GM03348 (cell line): ENCODE measurements around the gene RSBN1L.
A peak's percentile ranks its signal among the peaks of the same experiment; 100 is the strongest.
"Not testable (repeated sequence)": the region's sequence is repeated elsewhere in the genome, so short reads cannot be mapped to it uniquely, and the experiment has no call there.

ENCODE experiments used
- DNase-seq: peaks from one replicate; pipeline ENCODE4 v3.0.0; 2012; ENCODE audit warnings: low spot score

RSBN1L gene

GRCh38 chr7:77696057-77696642 lies at the start of gene RSBN1L:
TSS of gene RSBN1L (plus strand) at chr7:77696459. CDS start at chr7:77696470, 11 bp downstream.
- peak; percentile 99 for DNase-seq

GRCh38 chr7:77648742-77649338 lies 47.4 kb upstream of the RSBN1L start:
- DNase-seq: no peak

- DNase-seq: peak; percentile 27
Observed at GRCh38 chr7:77649716-77650349, 46.4 kb upstream of the RSBN1L start.

- DNase-seq: peak; percentile 72
Observed at GRCh38 chr7:77651575-77652162, 44.6 kb upstream of the RSBN1L start.

GRCh38 chr7:77652826-77653225 lies 43.4 kb upstream of the RSBN1L start:
- not testable (repeated sequence) for DNase-seq

GRCh38 chr7:77653572-77653971 lies 42.7 kb upstream of the RSBN1L start:
- no peak for DNase-seq

- no peak for DNase-seq
Observed at GRCh38 chr7:77655356-77655755, 40.9 kb upstream of the RSBN1L start.

GRCh38 chr7:77655836-77656455 lies 40.3 kb upstream of the RSBN1L start:
- DNase-seq: no peak

- no peak for DNase-seq
Observed at GRCh38 chr7:77657427-77658224, 38.6 kb upstream of the RSBN1L start.

GRCh38 chr7:77658928-77659327 lies 37.3 kb upstream of the RSBN1L start:
- DNase-seq: no peak

- no peak for DNase-seq
Observed at GRCh38 chr7:77661816-77662215, 34.4 kb upstream of the RSBN1L start.

- DNase-seq: no peak
Observed at GRCh38 chr7:77662869-77663268, 33.4 kb upstream of the RSBN1L start.

GRCh38 chr7:77664715-77665114 lies 31.5 kb upstream of the RSBN1L start:
- no peak for DNase-seq

GRCh38 chr7:77665161-77665560 lies 31.1 kb upstream of the RSBN1L start:
- no peak for DNase-seq

GRCh38 chr7:77667459-77668086 lies 28.7 kb upstream of the RSBN1L start:
- DNase-seq: no peak

- DNase-seq: no peak
Observed at GRCh38 chr7:77674878-77675277, 21.4 kb upstream of the RSBN1L start.

GRCh38 chr7:77679608-77680007 lies 16.7 kb upstream of the RSBN1L start:
- no peak for DNase-seq

- DNase-seq: no peak
Observed at GRCh38 chr7:77680266-77680665, 16.0 kb upstream of the RSBN1L start.

GRCh38 chr7:77684030-77684429 lies 12.2 kb upstream of the RSBN1L start:
- DNase-seq: no peak

- DNase-seq: no peak
Observed at GRCh38 chr7:77685233-77685632, 11.0 kb upstream of the RSBN1L start.

GRCh38 chr7:77687100-77687746 lies 9.0 kb upstream of the RSBN1L start:
- DNase-seq: peak; percentile 54
